H9 (cell line): ENCODE results near the gene PLPP2. TPM values are rescaled to one million over a fixed set of nuclear protein-coding genes. Genes with fewer than 3 reads are reported as not detected.

ENCODE experiments used
- DNase-seq: peaks from one replicate; pipeline ENCODE4 v3.0.0-alpha.2; 2017
- H2AFZ ChIP-seq: one replicate; pipeline ENCODE4 v1.6.1; 2013; ENCODE audit warnings: mild to moderate bottlenecking, low read length, control low read depth, moderate library complexity
- H2AK5ac ChIP-seq: 2 replicates; pipeline ENCODE4 v1.6.1; 2013; ENCODE audit warnings: low read length, control low read depth, mixed read lengths; ENCODE audit not compliant: insufficient read length
- H2BK120ac ChIP-seq: one replicate; pipeline ENCODE4 v1.6.1; 2013; ENCODE audit warnings: low read depth, mild to moderate bottlenecking, low read length, control low read depth, inconsistent platforms; ENCODE audit not compliant: poor library complexity, severe bottlenecking
- H2BK12ac ChIP-seq: 2 replicates; pipeline ENCODE4 v1.6.1; 2013; ENCODE audit warnings: low read length, control low read depth, mixed read lengths, low read depth; ENCODE audit not compliant: insufficient read length
- H2BK15ac ChIP-seq: 2 replicates; pipeline ENCODE4 v1.6.1; 2013; ENCODE audit warnings: low read depth, low read length, control low read depth
- H2BK20ac ChIP-seq: one replicate; pipeline ENCODE4 v1.6.1; 2013; ENCODE audit warnings: low read depth, mild to moderate bottlenecking, low read length, control low read depth, inconsistent platforms; ENCODE audit not compliant: poor library complexity, severe bottlenecking
- H2BK5ac ChIP-seq: 2 replicates; pipeline ENCODE4 v1.6.1; 2013; ENCODE audit warnings: low read length, control low read depth, mixed read lengths; ENCODE audit not compliant: insufficient read length
- H3K14ac ChIP-seq: 2 replicates; pipeline ENCODE4 v1.6.1; 2013; ENCODE audit warnings: low read length, control low read depth; ENCODE audit not compliant: insufficient read depth
- H3K18ac ChIP-seq: 2 replicates; pipeline ENCODE4 v1.6.1; 2013; ENCODE audit warnings: low read depth, mild to moderate bottlenecking, mixed read lengths, low read length, control low read depth; ENCODE audit not compliant: insufficient read length
- H3K23ac ChIP-seq: 2 replicates; pipeline ENCODE4 v1.6.1; 2013; ENCODE audit warnings: low read length, control low read depth, mixed read lengths, low read depth; ENCODE audit not compliant: insufficient read length
- H3K23me2 ChIP-seq: 2 replicates; pipeline ENCODE4 v1.6.1; 2013; ENCODE audit warnings: low read depth, mild to moderate bottlenecking, mixed read lengths, low read length, control low read depth; ENCODE audit not compliant: insufficient read length, poor library complexity, severe bottlenecking
- H3K27ac ChIP-seq: 2 replicates; pipeline ENCODE4 v1.5.1; 2013; ENCODE audit warnings: low read length, control low read depth, mixed read lengths, low read depth; ENCODE audit not compliant: insufficient read length
- H3K27me3 ChIP-seq: 2 replicates; pipeline ENCODE4 v1.6.1; 2013; ENCODE audit warnings: low read length, control low read depth, inconsistent platforms; ENCODE audit not compliant: insufficient read depth
- H3K4ac ChIP-seq: 2 replicates; pipeline ENCODE4 v1.6.1; 2013; ENCODE audit warnings: low read depth, mild to moderate bottlenecking, control low read depth, inconsistent platforms, low read length, moderate library complexity
- H3K4me1 ChIP-seq: 2 replicates; pipeline ENCODE4 v1.6.1; 2013; ENCODE audit warnings: low read length, control low read depth, inconsistent platforms; ENCODE audit not compliant: insufficient read depth
- H3K4me2 ChIP-seq: 2 replicates; pipeline ENCODE4 v1.6.1; 2013; ENCODE audit warnings: low read length, control low read depth, mixed read lengths; ENCODE audit not compliant: insufficient read length, insufficient read depth
- H3K56ac ChIP-seq: 2 replicates; pipeline ENCODE4 v1.6.1; 2013; ENCODE audit warnings: low read depth, mild to moderate bottlenecking, mixed read lengths, low read length, control low read depth; ENCODE audit not compliant: insufficient read length
- H3K79me1 ChIP-seq: 2 replicates; pipeline ENCODE4 v1.6.1; 2013; ENCODE audit warnings: low read depth, mild to moderate bottlenecking, moderate library complexity, low read length, control low read depth, inconsistent platforms; ENCODE audit not compliant: insufficient read depth, poor library complexity, severe bottlenecking
- H3K79me2 ChIP-seq: 2 replicates; pipeline ENCODE4 v1.6.1; 2013; ENCODE audit warnings: low read length, control low read depth, inconsistent platforms; ENCODE audit not compliant: insufficient read depth
- H3K9ac ChIP-seq: 2 replicates; pipeline ENCODE4 v1.6.1; 2013; ENCODE audit warnings: low read length, control low read depth, mixed read lengths; ENCODE audit not compliant: insufficient read length; ENCODE audit errors: extremely low read depth
- H3K9me3 ChIP-seq: one replicate; pipeline ENCODE4 v1.6.1; 2013; ENCODE audit warnings: low read depth, low read length, inconsistent platforms; ENCODE audit not compliant: control insufficient read depth
- H3T11ph ChIP-seq: one replicate; pipeline ENCODE4 v1.6.1; 2013; ENCODE audit warnings: mild to moderate bottlenecking, low read length, control low read depth, inconsistent platforms
- H4K20me1 ChIP-seq: one replicate; pipeline ENCODE4 v1.6.1; 2013; ENCODE audit not compliant: control insufficient read depth, insufficient read length, insufficient read depth
- H4K5ac ChIP-seq: 2 replicates; pipeline ENCODE4 v1.6.1; 2013; ENCODE audit warnings: low read depth, mild to moderate bottlenecking, mixed read lengths, low read length, control low read depth; ENCODE audit not compliant: insufficient read length
- H4K8ac ChIP-seq: replicated peaks from 2 replicates; pipeline ENCODE4 v1.6.1; 2013; ENCODE audit warnings: low read length, control low read depth, mixed read lengths, low read depth; ENCODE audit not compliant: insufficient read length
- H4K91ac ChIP-seq: 2 replicates; pipeline ENCODE4 v1.6.1; 2013; ENCODE audit warnings: low read depth, mild to moderate bottlenecking, moderate library complexity, mixed read lengths, low read length, control low read depth; ENCODE audit not compliant: insufficient read length
- H3K27ac Mint-ChIP-seq, 3 experiments: 2 replicates in 2 of 3; 3 replicates in 1 of 3; pipeline ENCODE4 v1.8.0; 2020 to 2021; ENCODE audit warnings: mixed read lengths in 3 of 3, mild to moderate bottlenecking in 1 of 3, moderate library complexity in 1 of 3
- H3K27me3 Mint-ChIP-seq: 2 replicates; pipeline ENCODE4 v1.8.0; 2021; ENCODE audit warnings: low read depth, mild to moderate bottlenecking, moderate library complexity, mixed read lengths
- H3K36me3 Mint-ChIP-seq, 3 experiments: 2 replicates in 2 of 3; 3 replicates in 1 of 3; pipeline ENCODE4 v1.8.0; 2020 to 2021; ENCODE audit warnings: low read depth in 3 of 3, mixed read lengths in 3 of 3; ENCODE audit not compliant: insufficient read depth in 1 of 3
- H3K4me1 Mint-ChIP-seq, 2 experiments: 2 replicates each; pipeline ENCODE4 v1.8.0; 2020; ENCODE audit warnings: mixed read lengths in 2 of 2
- H3K4me3 Mint-ChIP-seq, 2 experiments: 2 replicates in 1 of 2; 3 replicates in 1 of 2; pipeline ENCODE4 v1.8.0; 2020 to 2021; ENCODE audit warnings: mild to moderate bottlenecking in 2 of 2, mixed read lengths in 2 of 2, moderate library complexity in 1 of 2
- H3K9me3 Mint-ChIP-seq, 2 experiments: 2 replicates in 1 of 2; 3 replicates in 1 of 2; pipeline ENCODE4 v1.8.0; 2020; ENCODE audit warnings: mild to moderate bottlenecking in 2 of 2, mixed read lengths in 2 of 2, moderate library complexity in 1 of 2
- total RNA-seq: library from RNA; stranded (reverse); gene quantifications from 2 replicates; pipeline ENCODE4 v1.2.1, GENCODE V29; 2021
- TF ChIP-seq, protein P1 (sequence below): fragments of 200-600 bp; sonication (generic); conservative IDR thresholded peaks from 3 replicates; pipeline ENCODE4 v1.8.0; 2021; ENCODE audit warnings: antibody characterized with exemption, mild to moderate bottlenecking

PLPP2 gene
- total RNA-seq, 1 experiment from 2014 or later, result 143 TPM

- H3K27me3 ChIP-seq, result peaks cover 4% of the 10 kb centered on the region; the same call in 1 of the 2 replicates
- no peak overlapping the region for H3T11ph ChIP-seq
- H3K14ac ChIP-seq, result no peak overlapping the region
- no peaks in the 10 kb centered on the region for H3K9me3 ChIP-seq
- Mint-ChIP-seq H3K9me3 (no peaks in the 10 kb centered on the region), H3K27ac (no peak overlapping the region), H3K36me3 (no peaks in the 10 kb centered on the region), H3K4me1 (peaks cover 14 to 15% of the 10 kb centered on the region in 2 experiments), H3K27me3 (peaks cover 51% of the 10 kb centered on the region), H3K4me3 (no peak overlapping the region)
- TF ChIP-seq, protein P1, sequence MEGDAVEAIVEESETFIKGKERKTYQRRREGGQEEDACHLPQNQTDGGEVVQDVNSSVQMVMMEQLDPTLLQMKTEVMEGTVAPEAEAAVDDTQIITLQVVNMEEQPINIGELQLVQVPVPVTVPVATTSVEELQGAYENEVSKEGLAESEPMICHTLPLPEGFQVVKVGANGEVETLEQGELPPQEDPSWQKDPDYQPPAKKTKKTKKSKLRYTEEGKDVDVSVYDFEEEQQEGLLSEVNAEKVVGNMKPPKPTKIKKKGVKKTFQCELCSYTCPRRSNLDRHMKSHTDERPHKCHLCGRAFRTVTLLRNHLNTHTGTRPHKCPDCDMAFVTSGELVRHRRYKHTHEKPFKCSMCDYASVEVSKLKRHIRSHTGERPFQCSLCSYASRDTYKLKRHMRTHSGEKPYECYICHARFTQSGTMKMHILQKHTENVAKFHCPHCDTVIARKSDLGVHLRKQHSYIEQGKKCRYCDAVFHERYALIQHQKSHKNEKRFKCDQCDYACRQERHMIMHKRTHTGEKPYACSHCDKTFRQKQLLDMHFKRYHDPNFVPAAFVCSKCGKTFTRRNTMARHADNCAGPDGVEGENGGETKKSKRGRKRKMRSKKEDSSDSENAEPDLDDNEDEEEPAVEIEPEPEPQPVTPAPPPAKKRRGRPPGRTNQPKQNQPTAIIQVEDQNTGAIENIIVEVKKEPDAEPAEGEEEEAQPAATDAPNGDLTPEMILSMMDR, result no peak
- no peak overlapping the region for H2BK5ac ChIP-seq
- H3K23ac ChIP-seq, result no peak overlapping the region
- no peak overlapping the region for H2AK5ac ChIP-seq
- no peaks in the 10 kb centered on the region for H3K79me1 ChIP-seq
- H3K4me2 ChIP-seq, result no peak overlapping the region
- no peak overlapping the region for H3K27ac ChIP-seq
- no peak for DNase-seq
- H2AFZ ChIP-seq, result no peak overlapping the region
- H3K4me1 ChIP-seq, result peaks cover 2% of the 10 kb centered on the region; the same call in 1 of the 2 replicates
- H2BK20ac ChIP-seq, result no peak overlapping the region
- H3K79me2 ChIP-seq, result no peaks in the 10 kb centered on the region
- H4K8ac ChIP-seq, result no peak overlapping the region
- H3K4ac ChIP-seq, result no peak overlapping the region
- H4K20me1 ChIP-seq, result no peaks in the 10 kb centered on the region
- no peak overlapping the region for H3K18ac ChIP-seq
- no peak overlapping the region for H3K9ac ChIP-seq
- no peak overlapping the region for H2BK15ac ChIP-seq
- no peak overlapping the region for H4K5ac ChIP-seq
- no peak overlapping the region for H4K91ac ChIP-seq
- no peaks in the 10 kb centered on the region for H3K23me2 ChIP-seq
- H2BK12ac ChIP-seq, result no peak overlapping the region
- no peak overlapping the region for H2BK120ac ChIP-seq
- no peak overlapping the region for H3K56ac ChIP-seq
These were observed 22.0 kb downstream of the PLPP2 start for GRCh38 chr19:269241-269640.
